Nephron progenitor cell (in vitro differentiated cells): ENCODE measurements around the gene ZNF750.

Experiments
- DNase-seq: peaks from one replicate; pipeline ENCODE4 v3.0.0; 2021
- H3K27ac Mint-ChIP-seq: 2 replicates; pipeline ENCODE4 v1.8.0; 2021; ENCODE audit warnings: mild to moderate bottlenecking, moderate library complexity, mixed read lengths
- H3K27me3 Mint-ChIP-seq: 2 replicates; pipeline ENCODE4 v1.8.0; 2021; ENCODE audit warnings: mild to moderate bottlenecking, low read depth, mixed read lengths; ENCODE audit not compliant: poor library complexity
- H3K36me3 Mint-ChIP-seq: 2 replicates; pipeline ENCODE4 v1.8.0; 2021; ENCODE audit warnings: low read depth, mixed read lengths
- H3K4me1 Mint-ChIP-seq: 2 replicates; pipeline ENCODE4 v1.8.0; 2021; ENCODE audit warnings: mixed read lengths
- H3K4me3 Mint-ChIP-seq: 2 replicates; pipeline ENCODE4 v1.8.0; 2021; ENCODE audit warnings: mild to moderate bottlenecking, moderate library complexity, mixed read lengths
- H3K9me3 Mint-ChIP-seq: 2 replicates; pipeline ENCODE4 v1.8.0; 2021; ENCODE audit warnings: mild to moderate bottlenecking, moderate library complexity, mixed read lengths
- CTCF ChIP-seq: fragments of 200-600 bp; sonication (generic); IDR thresholded peaks from 2 replicates; pipeline ENCODE4 v1.5.0; 2021; ENCODE audit warnings: antibody characterized with exemption

Gene ZNF750

GRCh38 chr17:82883419-82884031 is 43.7 kb upstream of the ZNF750 start:
- no peak for DNase-seq
- Mint-ChIP-seq H3K9me3 (peaks cover 4% of the 10 kb centered on the region), H3K27me3 (peaks cover 3% of the 10 kb centered on the region), H3K4me3 (no peak overlapping the region), H3K4me1 (peaks cover 87% of the 10 kb centered on the region), H3K27ac (peak overlapping the region; percentile 71), H3K36me3 (peaks cover 43% of the 10 kb centered on the region)
- no peak for TF ChIP-seq CTCF

- peaks cover 3% of the 10 kb centered on the region for H3K9me3 Mint-ChIP-seq
- no peak for DNase-seq
- H3K27ac Mint-ChIP-seq, result peak overlapping the region; percentile 82
- TF ChIP-seq CTCF, result no peak
- peaks cover 87% of the 10 kb centered on the region for H3K4me1 Mint-ChIP-seq
- no peak overlapping the region for H3K4me3 Mint-ChIP-seq
- peaks cover 3% of the 10 kb centered on the region for H3K27me3 Mint-ChIP-seq
- peaks cover 41% of the 10 kb centered on the region for H3K36me3 Mint-ChIP-seq
Measured at GRCh38 chr17:82882715-82883418, 43.0 kb upstream of the ZNF750 start.

- no peak for TF ChIP-seq CTCF
- Mint-ChIP-seq H3K4me1 (peaks cover 84% of the 10 kb centered on the region), H3K9me3 (no peaks in the 10 kb centered on the region)
Measured at GRCh38 chr17:82881900-82882714, 42.3 kb upstream of the ZNF750 start.

GRCh38 chr17:82881324-82881823 is 41.6 kb upstream of the ZNF750 start:
- Mint-ChIP-seq H3K9me3 (no peaks in the 10 kb centered on the region), H3K4me3 (no peak overlapping the region), H3K27me3 (peaks cover 3% of the 10 kb centered on the region), H3K4me1 (peaks cover 87% of the 10 kb centered on the region), H3K27ac (peak overlapping the region; percentile 92), H3K36me3 (peaks cover 30% of the 10 kb centered on the region)
- no peak for DNase-seq
- TF ChIP-seq CTCF, result no peak

More at GRCh38 chr17:82881900-82882714, 42.3 kb upstream of the ZNF750 start:
- peaks cover 33% of the 10 kb centered on the region for H3K36me3 Mint-ChIP-seq
- no peak overlapping the region for H3K4me3 Mint-ChIP-seq
- peak overlapping the region; percentile 92 for H3K27ac Mint-ChIP-seq
- H3K27me3 Mint-ChIP-seq, result peaks cover 3% of the 10 kb centered on the region
- DNase-seq, result no peak

- peaks cover 3% of the 10 kb centered on the region for H3K27me3 Mint-ChIP-seq
- peak overlapping the region; percentile 11 for H3K27ac Mint-ChIP-seq
- H3K4me1 Mint-ChIP-seq, result peaks cover 87% of the 10 kb centered on the region
- no peak overlapping the region for H3K4me3 Mint-ChIP-seq
- no peak for TF ChIP-seq CTCF
- H3K9me3 Mint-ChIP-seq, result no peaks in the 10 kb centered on the region
- DNase-seq, result no peak
- peaks cover 26% of the 10 kb centered on the region for H3K36me3 Mint-ChIP-seq
Measured at GRCh38 chr17:82880620-82881323, 41.0 kb upstream of the ZNF750 start.
